Common myeloid progenitor, CD34-positive (primary cell): Measurements from ENCODE around the gene PHACTR3.
A peak's percentile ranks its signal among the peaks of the same experiment; 100 is the strongest.
"Not testable (repeated sequence)": the region's sequence is repeated elsewhere in the genome, so short reads cannot be mapped to it uniquely, and the experiment has no call there.

Source experiments
- CTCF ChIA-PET: fragments of 350-600 bp; sonication (Branson Sonifier 250); formaldehyde crosslinking; loops from one replicate; lab custom pipeline; 2021; ENCODE audit warnings: antibody characterized with exemption; lab: Charles Lee
- POLR2A ChIA-PET: fragments of 350-600 bp; sonication (Branson Sonifier 250); formaldehyde crosslinking; loops from one replicate; lab custom pipeline; 2021; ENCODE audit warnings: antibody characterized with exemption; lab: Charles Lee
- DNase-seq, 3 donors: peaks; one replicate each; pipeline versions ENCODE4 v3.0.0 to v3.0.0-alpha.2; 2013
- H3K27ac ChIP-seq, 2 experiments: 1 replicate in 1 of 2; 2 replicates in 1 of 2; pipeline ENCODE4 v1.7.0; 2013; ENCODE audit warnings: inconsistent platforms in 2 of 2, low read length in 2 of 2, mild to moderate bottlenecking in 2 of 2, low read depth in 1 of 2, moderate library complexity in 1 of 2; ENCODE audit not compliant: severe bottlenecking in 2 of 2, insufficient read depth in 1 of 2, poor library complexity in 1 of 2
- H3K27me3 ChIP-seq, 5 experiments: replicated peaks in 2 of 5; 1 replicate in 3 of 5; 2 replicates in 2 of 5; pipeline versions ENCODE4 v1.6.1 to v1.7.0; 2013; ENCODE audit warnings: low read length in 4 of 5, mild to moderate bottlenecking in 2 of 5, moderate library complexity in 2 of 5, inconsistent platforms in 1 of 5; ENCODE audit not compliant: insufficient read depth in 5 of 5, control insufficient read depth in 4 of 5
- H3K36me3 ChIP-seq, 4 experiments: 1 replicate in 2 of 4; 2 replicates in 2 of 4; pipeline versions ENCODE4 v1.6.1 to v1.7.0; 2013; ENCODE audit warnings: low read length in 3 of 4, control low read depth in 1 of 4, mild to moderate bottlenecking in 1 of 4; ENCODE audit not compliant: control insufficient read depth in 4 of 4, insufficient read depth in 4 of 4
- H3K4me1 ChIP-seq, 4 experiments: 1 replicate in 3 of 4; 2 replicates in 1 of 4; pipeline versions ENCODE4 v1.6.1 to v1.7.1; 2013; ENCODE audit warnings: low read length in 3 of 4, mild to moderate bottlenecking in 3 of 4, control low read depth in 1 of 4, inconsistent platforms in 1 of 4, moderate library complexity in 1 of 4; ENCODE audit not compliant: control insufficient read depth in 4 of 4, insufficient read depth in 4 of 4; ENCODE audit errors: control extremely low read depth in 1 of 4
- H3K4me3 ChIP-seq, 7 experiments: 1 replicate in 4 of 7; 2 replicates in 3 of 7; pipeline versions ENCODE4 v1.5.1 to v1.7.0; 2013; ENCODE audit warnings: mild to moderate bottlenecking in 7 of 7, low read length in 6 of 7, moderate library complexity in 6 of 7, inconsistent platforms in 2 of 7, low read depth in 2 of 7, control low read depth in 1 of 7; ENCODE audit not compliant: insufficient read depth in 4 of 7, control insufficient read depth in 1 of 7; ENCODE audit errors: extremely low read depth in 1 of 7
- H3K9me3 ChIP-seq, 5 experiments: 1 replicate in 4 of 5; 2 replicates in 1 of 5; pipeline versions ENCODE4 v1.6.1 to v1.7.1; 2013; ENCODE audit warnings: low read length in 4 of 5, mild to moderate bottlenecking in 2 of 5, inconsistent platforms in 1 of 5, low read depth in 1 of 5, moderate library complexity in 1 of 5; ENCODE audit not compliant: control insufficient read depth in 4 of 5, insufficient read depth in 2 of 5; ENCODE audit errors: control extremely low read depth in 1 of 5
- whole genome bisulfite sequencing: methylation state at CpG from one replicate; pipeline ENCODE4 v1.1.5; 2013; ENCODE audit not compliant: insufficient coverage; 5-methylcytosine and 5-hydroxymethylcytosine counted together

Gene PHACTR3

DNA sequence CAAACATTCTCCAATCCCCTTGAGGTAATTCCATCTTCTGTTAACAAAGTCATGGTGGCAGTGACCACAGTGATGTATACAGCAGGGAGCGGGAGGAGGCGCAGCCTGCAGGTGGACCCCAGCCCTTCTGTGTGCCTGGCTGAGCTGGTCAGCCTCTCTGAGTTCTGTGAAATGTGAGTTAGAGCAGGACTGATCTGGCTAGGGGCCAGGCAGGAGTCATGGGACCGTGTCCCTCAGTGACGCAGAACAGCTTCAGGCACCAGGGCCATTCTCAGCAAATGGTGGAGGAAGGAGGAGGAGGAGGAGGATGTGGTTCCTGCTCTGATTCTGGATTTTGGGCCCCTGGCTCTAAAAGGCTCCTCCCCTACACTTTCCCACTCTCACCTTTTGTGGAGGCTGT, 6.9 kb downstream of the PHACTR3 start:
- 100% methylated on average over 2 of the region's 4 CpGs for WGBS
- POLR2A ChIA-PET = no interaction called here

DNA sequence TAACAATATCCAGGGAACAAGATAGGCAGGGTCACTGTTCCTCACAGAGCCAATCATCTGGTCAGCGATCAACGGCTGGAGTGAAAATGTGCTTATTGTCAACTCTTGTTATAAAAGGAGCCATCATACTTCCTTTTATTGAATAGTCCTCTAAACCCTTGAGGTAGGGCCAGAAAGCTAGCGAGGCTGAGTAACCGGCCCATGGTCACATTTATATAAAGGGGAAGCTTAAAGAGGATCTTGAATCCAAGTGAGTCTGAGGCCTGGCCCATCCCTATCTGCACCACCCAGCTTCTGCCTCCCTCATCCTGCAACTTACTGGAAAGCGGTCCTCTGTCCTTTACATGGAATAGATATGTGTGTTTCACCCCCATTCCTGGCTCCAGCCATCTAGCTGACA, 9.5 kb downstream of the PHACTR3 start:
- no peaks in the 10 kb centered on the region for H3K4me1 ChIP-seq
- H3K4me3 ChIP-seq = no peak overlapping the region
- DNase-seq = no peak
- no peaks in the 10 kb centered on the region for H3K36me3 ChIP-seq
- CTCF ChIA-PET = no interaction called here
- no peak overlapping the region for H3K27ac ChIP-seq
- H3K9me3 ChIP-seq = no peaks in the 10 kb centered on the region
- 100% methylated on average over 1 of the region's 5 CpGs for WGBS
- POLR2A ChIA-PET = no interaction called here
- H3K27me3 ChIP-seq = peaks cover 0 to 30% (median 15%) of the 10 kb centered on the region in 5 experiments

More for the DNA sequence above, 6.9 kb downstream of the PHACTR3 start:
- CTCF ChIA-PET = interaction anchor here (1.2 to 2.8 kb wide), 2 partner anchors 13 to 15 kb away, joined by 3 to 18 read pairs; no protein-coding TSS in a partner anchor
- no peaks in the 10 kb centered on the region for H3K36me3 ChIP-seq
- no peak overlapping the region for H3K4me3 ChIP-seq
- no peaks in the 10 kb centered on the region for H3K4me1 ChIP-seq
- DNase-seq = no peak
- H3K9me3 ChIP-seq = no peaks in the 10 kb centered on the region
- peaks cover 0 to 42% (median 20%) of the 10 kb centered on the region in 5 experiments for H3K27me3 ChIP-seq
- H3K27ac ChIP-seq = no peak overlapping the region

DNA sequence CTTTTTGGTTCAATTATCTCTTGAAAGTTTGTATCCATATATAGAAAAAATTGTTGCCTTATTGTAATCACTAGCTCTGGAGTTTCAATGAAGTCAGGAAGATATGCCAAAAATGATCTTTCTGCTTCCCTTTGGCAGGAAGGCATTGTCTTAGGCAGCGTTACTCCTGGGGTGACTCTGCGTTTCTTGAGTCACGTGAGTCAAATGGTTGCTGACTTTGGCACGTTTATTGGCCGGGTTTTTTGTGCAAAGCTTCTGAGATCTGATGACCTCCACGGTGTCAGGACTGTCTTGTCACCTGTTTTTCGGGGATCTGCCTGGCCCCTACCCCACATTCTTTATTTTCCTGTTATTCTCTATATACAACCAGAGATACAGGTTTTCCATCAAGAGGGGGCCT, 10.4 kb downstream of the PHACTR3 start:
- ChIA-PET POLR2A (no interaction called here), CTCF (no interaction called here)
- Histone ChIP-seq H3K36me3 (no peaks in the 10 kb centered on the region), H3K4me3 (no peak overlapping the region), H3K27me3 (peaks cover 0 to 23% (median 11%) of the 10 kb centered on the region in 5 experiments), H3K27ac (no peak overlapping the region), H3K9me3 (no peaks in the 10 kb centered on the region), H3K4me1 (no peaks in the 10 kb centered on the region)
- 50% methylated on average over 7 of the region's 7 CpGs for WGBS
- DNase-seq = peak in 1 of 3 donors; percentile 6

- H3K36me3 ChIP-seq = no peaks in the 10 kb centered on the region
- DNase-seq = no peak
- H3K4me1 ChIP-seq = no peaks in the 10 kb centered on the region
- WGBS = 71% methylated on average over 5 of the region's 5 CpGs
- H3K4me3 ChIP-seq = no peak overlapping the region
- CTCF ChIA-PET = no interaction called here
- no peak overlapping the region for H3K27ac ChIP-seq
- H3K27me3 ChIP-seq = peaks cover 0 to 27% (median 11%) of the 10 kb centered on the region in 5 experiments
- POLR2A ChIA-PET = no interaction called here
- H3K9me3 ChIP-seq = no peaks in the 10 kb centered on the region
Measured at GRCh38 chr20:59616306-59616705, 12.0 kb downstream of the PHACTR3 start.

- 100% methylated on average over 1 of the region's 2 CpGs for WGBS
- H3K27ac ChIP-seq = no peak overlapping the region
- no peaks in the 10 kb centered on the region for H3K4me1 ChIP-seq
- peaks cover 0 to 34% (median 11%) of the 10 kb centered on the region in 5 experiments for H3K27me3 ChIP-seq
- DNase-seq = no peak
- ChIA-PET CTCF (no interaction called here), POLR2A (no interaction called here)
- H3K36me3 ChIP-seq = no peaks in the 10 kb centered on the region
- no peak overlapping the region for H3K4me3 ChIP-seq
- no peaks in the 10 kb centered on the region for H3K9me3 ChIP-seq
Measured at GRCh38 chr20:59617221-59617620, 12.9 kb downstream of the PHACTR3 start.

GRCh38 chr20:59618131-59618530, 13.8 kb downstream of the PHACTR3 start:
- POLR2A ChIA-PET = no interaction called here
- WGBS = 95% methylated on average over 7 of the region's 8 CpGs

DNA sequence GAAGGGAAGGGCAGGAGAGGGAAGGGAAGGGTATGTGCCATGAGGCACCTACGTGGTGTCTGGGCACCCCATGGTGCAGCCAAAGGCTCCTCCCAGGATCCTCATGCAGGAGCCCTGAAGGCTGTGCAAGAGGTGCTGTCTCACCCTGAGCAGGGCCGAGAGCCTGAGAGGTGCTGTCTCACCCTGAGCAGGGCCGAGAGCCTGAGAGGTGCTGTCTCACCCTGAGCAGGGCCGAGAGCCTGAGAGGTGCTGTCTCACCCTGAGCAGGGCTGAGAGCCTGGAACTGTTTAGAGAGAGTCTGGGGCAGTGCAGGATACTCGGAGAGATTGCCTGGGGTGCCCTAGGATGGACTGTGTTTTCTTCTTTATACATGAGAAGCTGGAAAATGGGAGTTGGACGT, 14.2 kb downstream of the PHACTR3 start:
- not testable (repeated sequence) for H3K27ac ChIP-seq

More at GRCh38 chr20:59618131-59618530, 13.8 kb downstream of the PHACTR3 start:
- CTCF ChIA-PET = no interaction called here
- DNase-seq = no peak
- peaks cover 0 to 38% (median 14%) of the 10 kb centered on the region in 5 experiments for H3K27me3 ChIP-seq
- H3K4me3 ChIP-seq = no peak overlapping the region
- no peaks in the 10 kb centered on the region for H3K9me3 ChIP-seq
- no peaks in the 10 kb centered on the region for H3K4me1 ChIP-seq
- H3K27ac ChIP-seq = no peak overlapping the region
- no peaks in the 10 kb centered on the region for H3K36me3 ChIP-seq

More for the DNA sequence above, 14.2 kb downstream of the PHACTR3 start:
- H3K9me3 ChIP-seq, H3K36me3 ChIP-seq, DNase-seq, POLR2A ChIA-PET, H3K4me3 ChIP-seq, CTCF ChIA-PET, H3K4me1 ChIP-seq: not testable (repeated sequence)
- H3K27me3 ChIP-seq = peaks cover 0 to 38% (median 14%) of the 10 kb centered on the region in 5 experiments
- 92% methylated on average over 5 of the region's 6 CpGs for WGBS
